Measurements from ENCODE around the gene CHRNA4. TPM values are rescaled to one million over a fixed set of nuclear protein-coding genes. Genes with fewer than 3 reads are reported as not detected.

The CHRNA4 gene
- total RNA-seq, 1 donor from 2014 or later: not detected

- intact Hi-C loops (cut with DNase I): no loop called here
- Histone ChIP-seq H3K4me3 (no peak overlapping the region), H3K4me1 (no peaks in the 10 kb centered on the region), H3K27ac (no peak overlapping the region), H3K9me3 (no peaks in the 10 kb centered on the region), H3K36me3 (no peaks in the 10 kb centered on the region), H3K27me3 (ENCODE audit: low read depth) (peaks cover 30% of the 10 kb centered on the region)
- DNase-seq (no peak), ATAC-seq (no peak)
- no peak for TF ChIP-seq CTCF (IDR thresholded peaks at IDR 0.05)
Measured at GRCh38 chr20:63394920-63395455, 33.8 kb upstream of the CHRNA4 start.

GRCh38 chr20:63394069-63394919 lies 33.1 kb upstream of the CHRNA4 start:
- Histone ChIP-seq H3K36me3 (no peaks in the 10 kb centered on the region), H3K27me3 (ENCODE audit: low read depth) (peaks cover 30% of the 10 kb centered on the region), H3K9me3 (no peaks in the 10 kb centered on the region), H3K4me3 (no peak overlapping the region), H3K27ac (no peak overlapping the region), H3K4me1 (no peaks in the 10 kb centered on the region)
- no peak for ATAC-seq
- intact Hi-C loops (cut with DNase I): no loop called here
- DNase-seq: no peak
- no peak for TF ChIP-seq CTCF (IDR thresholded peaks at IDR 0.05)

- no peak overlapping the region for H3K27ac ChIP-seq
- intact Hi-C loops (cut with DNase I): no loop called here
- H3K4me3 ChIP-seq: no peak overlapping the region
- peaks cover 30% of the 10 kb centered on the region for H3K27me3 ChIP-seq (ENCODE audit: low read depth)
- no peak for TF ChIP-seq CTCF (IDR thresholded peaks at IDR 0.05)
- H3K9me3 ChIP-seq: no peaks in the 10 kb centered on the region
- ATAC-seq: no peak
- no peak for DNase-seq
- H3K36me3 ChIP-seq: no peaks in the 10 kb centered on the region
- no peaks in the 10 kb centered on the region for H3K4me1 ChIP-seq
Measured at GRCh38 chr20:63393566-63393965, 32.4 kb upstream of the CHRNA4 start.

- DNase-seq (no peak), ATAC-seq (no peak)
- TF ChIP-seq CTCF (IDR thresholded peaks at IDR 0.05): no peak
- no peak overlapping the region for H3K4me3 ChIP-seq
- H3K4me1 ChIP-seq: no peaks in the 10 kb centered on the region
- no peaks in the 10 kb centered on the region for H3K36me3 ChIP-seq
- intact Hi-C loops (cut with DNase I): no loop called here
- H3K9me3 ChIP-seq: no peaks in the 10 kb centered on the region
- peaks cover 26% of the 10 kb centered on the region for H3K27me3 ChIP-seq (ENCODE audit: low read depth)
- H3K27ac ChIP-seq: no peak overlapping the region
Measured at GRCh38 chr20:63392465-63393365, 31.6 kb upstream of the CHRNA4 start.

- no peaks in the 10 kb centered on the region for H3K36me3 ChIP-seq
- intact Hi-C loops (cut with DNase I): no loop called here
- no peaks in the 10 kb centered on the region for H3K4me1 ChIP-seq
- ATAC-seq (no peak), DNase-seq (no peak)
- H3K9me3 ChIP-seq: peaks cover 11% of the 10 kb centered on the region
- H3K4me3 ChIP-seq: no peak overlapping the region
- no peak overlapping the region for H3K27ac ChIP-seq
- peaks cover 11% of the 10 kb centered on the region for H3K27me3 ChIP-seq (ENCODE audit: low read depth)
- TF ChIP-seq CTCF (IDR thresholded peaks at IDR 0.05): no peak
Measured at GRCh38 chr20:63387917-63388316, 26.8 kb upstream of the CHRNA4 start.

Data from lower lobe of right lung (tissue), 2 donors.